Esophagus muscularis mucosa (tissue), 4 donors: ENCODE measurements around the gene PRKAR1B. TPM values are rescaled to one million over a fixed set of nuclear protein-coding genes. Genes with fewer than 3 reads are reported as not detected.

Experiments
- DNase-seq: peaks from one replicate; pipeline ENCODE4 v3.0.0-alpha.2; 2017; ENCODE audit errors: extremely low spot score
- H3K27ac ChIP-seq, 4 donors: fragments of 200-600 bp; sonication (generic); replicated peaks in 1 of 4; 1 replicate in 3 of 4; 2 replicates in 1 of 4; pipeline ENCODE4 v1.5.1; 2016 to 2019; ENCODE audit warnings: mild to moderate bottlenecking in 1 of 4
- H3K27me3 ChIP-seq, 4 donors: fragments of 200-600 bp; sonication (generic); one replicate each; pipeline versions ENCODE4 v1.5.1 to v1.6.0; 2016 to 2019
- H3K36me3 ChIP-seq, 4 donors: fragments of 200-600 bp; sonication (generic); one replicate each; pipeline ENCODE4 v1.5.1; 2016 to 2019
- H3K4me1 ChIP-seq, 4 donors: fragments of 200-600 bp; sonication (generic); one replicate each; pipeline ENCODE4 v1.5.1; 2016 to 2019
- H3K4me3 ChIP-seq, 4 donors: fragments of 200-600 bp; sonication (generic); 1 replicate in 2 of 4; 2 replicates in 2 of 4; pipeline ENCODE4 v1.5.1; 2016 to 2019; ENCODE audit warnings: mild to moderate bottlenecking in 4 of 4, moderate library complexity in 1 of 4
- H3K9me3 ChIP-seq, 4 donors: fragments of 200-600 bp; sonication (generic); 1 replicate in 3 of 4; 2 replicates in 1 of 4; pipeline ENCODE4 v1.5.1; 2016 to 2019
- EP300 ChIP-seq: sonication (generic); formaldehyde crosslinking; IDR thresholded peaks from one replicate; pipeline ENCODE4 v1.6.1; 2017; ENCODE audit warnings: antibody characterized with exemption
- POLR2A ChIP-seq: fragments of 450-650 bp; IDR thresholded peaks from one replicate; pipeline ENCODE4 v1.6.1; 2017; ENCODE audit warnings: antibody characterized with exemption, moderate library complexity, mild to moderate bottlenecking, low read depth
- POLR2AphosphoS5 ChIP-seq, 2 donors: sonication (generic); formaldehyde crosslinking; IDR thresholded peaks; one replicate each; pipeline ENCODE4 v1.6.1; 2017; ENCODE audit warnings: antibody characterized with exemption in 2 of 2
- WGBS: methylation state at CpG from one replicate; pipeline ENCODE4 v1.1.5; 2018; 5-methylcytosine and 5-hydroxymethylcytosine counted together
- intact Hi-C: fragments of 100-400 bp; cut with DNase I; formaldehyde crosslinking; loops from one replicate; pipeline ENCODE4 v1.15.1; 2023
- total RNA-seq, 4 donors: library from RNA; depleted of rRNA; stranded (reverse); fragments of >200 nt; gene quantifications; one replicate each; pipeline versions ENCODE4 v1.1.0 to v1.2.1, GENCODE V29; 2016
- TF ChIP-seq, protein P1 (sequence below), 3 experiments: fragments of 200-600 bp in 2 of 3; fragments of 450-650 bp in 1 of 3; sonication (generic) in 2 of 3; IDR thresholded peaks; one replicate each; pipeline ENCODE4 v1.5.1; 2017 to 2019; ENCODE audit warnings: antibody characterized with exemption in 3 of 3, mild to moderate bottlenecking in 2 of 3, moderate library complexity in 1 of 3

PRKAR1B gene
- total RNA-seq, 4 donors from 2014 or later: 15.4 to 46.9 (median 31.4) TPM

DNA sequence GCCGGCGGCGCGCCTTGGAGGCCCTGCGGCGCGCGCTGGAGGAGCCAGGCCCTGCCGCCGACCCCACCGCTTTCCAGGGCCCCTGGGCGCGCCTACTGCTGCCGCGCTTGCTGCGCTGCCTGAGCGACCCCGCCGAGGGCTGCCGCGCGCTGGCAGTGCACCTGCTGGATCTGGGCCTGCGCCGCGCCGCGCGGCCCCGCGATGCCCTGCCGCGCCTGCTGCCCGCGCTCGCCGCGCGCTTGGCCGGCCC is 302 bp downstream of the PRKAR1B start:
- intact Hi-C loops: no loop called here
- 0% methylated on average over 3 of the region's 39 CpGs for WGBS
- TF ChIP-seq, protein P1, sequence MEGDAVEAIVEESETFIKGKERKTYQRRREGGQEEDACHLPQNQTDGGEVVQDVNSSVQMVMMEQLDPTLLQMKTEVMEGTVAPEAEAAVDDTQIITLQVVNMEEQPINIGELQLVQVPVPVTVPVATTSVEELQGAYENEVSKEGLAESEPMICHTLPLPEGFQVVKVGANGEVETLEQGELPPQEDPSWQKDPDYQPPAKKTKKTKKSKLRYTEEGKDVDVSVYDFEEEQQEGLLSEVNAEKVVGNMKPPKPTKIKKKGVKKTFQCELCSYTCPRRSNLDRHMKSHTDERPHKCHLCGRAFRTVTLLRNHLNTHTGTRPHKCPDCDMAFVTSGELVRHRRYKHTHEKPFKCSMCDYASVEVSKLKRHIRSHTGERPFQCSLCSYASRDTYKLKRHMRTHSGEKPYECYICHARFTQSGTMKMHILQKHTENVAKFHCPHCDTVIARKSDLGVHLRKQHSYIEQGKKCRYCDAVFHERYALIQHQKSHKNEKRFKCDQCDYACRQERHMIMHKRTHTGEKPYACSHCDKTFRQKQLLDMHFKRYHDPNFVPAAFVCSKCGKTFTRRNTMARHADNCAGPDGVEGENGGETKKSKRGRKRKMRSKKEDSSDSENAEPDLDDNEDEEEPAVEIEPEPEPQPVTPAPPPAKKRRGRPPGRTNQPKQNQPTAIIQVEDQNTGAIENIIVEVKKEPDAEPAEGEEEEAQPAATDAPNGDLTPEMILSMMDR (IDR thresholded peaks at IDR 0.05): no peak
- no peak for TF ChIP-seq POLR2A
- TF ChIP-seq POLR2AphosphoS5 (IDR thresholded peaks at IDR 0.05): no peak
- no peak for TF ChIP-seq EP300
- H3K27ac ChIP-seq: peak overlapping the region; percentile 65 to 85 (median 76)
- peak overlapping the region; percentile 87 to 99 (median 96) for H3K4me3 ChIP-seq
- peaks cover 24 to 41% (median 39%) of the 10 kb centered on the region in 4 donors for H3K4me1 ChIP-seq
- no peak for DNase-seq
- H3K9me3 ChIP-seq: no peaks in the 10 kb centered on the region
- no peaks in the 10 kb centered on the region for H3K27me3 ChIP-seq
- H3K36me3 ChIP-seq: peaks cover 3 to 28% (median 14%) of the 10 kb centered on the region in 4 donors

GRCh38 chr7:726084-726853 is 812 bp downstream of the PRKAR1B start, which contains the start of gene DNAAF5:
DNAAF5 (plus strand) TSS chr7:726699; CDS start chr7:726721, 22 bp downstream.
- H3K4me3 ChIP-seq: peak within 1 kb of the TSS; percentile 87 to 99 (median 96)
- intact Hi-C loops: no loop called here
- no peaks in the 10 kb centered on the region for H3K27me3 ChIP-seq
- WGBS: 19% methylated on average over 28 of the region's 56 CpGs
- DNase-seq: peak; percentile 97
- no peaks in the 10 kb centered on the region for H3K9me3 ChIP-seq
- H3K4me1 ChIP-seq: peaks cover 23 to 40% (median 34%) of the 10 kb centered on the region in 4 donors
- no peak for TF ChIP-seq POLR2A
- TF ChIP-seq, protein P1 (IDR thresholded peaks at IDR 0.05): peak in 1 of 3 experiments; percentile 19
- no peak for TF ChIP-seq EP300
- peak; percentile 79 to 86 for TF ChIP-seq POLR2AphosphoS5 (IDR thresholded peaks at IDR 0.05)
- H3K36me3 ChIP-seq: peaks cover 0 to 23% (median 10%) of the 10 kb centered on the region in 4 donors
- H3K27ac ChIP-seq: peak within 1 kb of the TSS; percentile 65 to 85 (median 76)

GRCh38 chr7:725223-726005 is 1.7 kb downstream of the PRKAR1B start:
- Histone ChIP-seq H3K9me3 (no peaks in the 10 kb centered on the region), H3K27ac (no peak overlapping the region), H3K36me3 (peaks cover 0 to 15% (median 6%) of the 10 kb centered on the region in 4 donors), H3K27me3 (no peaks in the 10 kb centered on the region), H3K4me1 (peaks cover 23 to 34% (median 27%) of the 10 kb centered on the region in 4 donors), H3K4me3 (peak overlapping the region in 3 of 4 donors; percentile 87 to 99 (median 94))
- WGBS: 90% methylated on average over 8 of the region's 8 CpGs
- intact Hi-C loops: no loop called here
- DNase-seq: no peak
- TF ChIP-seq, protein P1 (IDR thresholded peaks at IDR 0.05): no peak
- no peak for TF ChIP-seq POLR2A
- no peak for TF ChIP-seq EP300
- no peak for TF ChIP-seq POLR2AphosphoS5 (IDR thresholded peaks at IDR 0.05)

GRCh38 chr7:724298-724697 is 2.8 kb downstream of the PRKAR1B start:
- no peak overlapping the region for H3K4me3 ChIP-seq
- WGBS: 94% methylated on average over 7 of the region's 7 CpGs
- no peak for TF ChIP-seq POLR2A
- TF ChIP-seq, protein P1 (IDR thresholded peaks at IDR 0.05): no peak
- no peak for TF ChIP-seq POLR2AphosphoS5 (IDR thresholded peaks at IDR 0.05)
- no peak for TF ChIP-seq EP300
- peaks cover 0 to 4% (median 0%) of the 10 kb centered on the region in 4 donors for H3K36me3 ChIP-seq
- H3K4me1 ChIP-seq: peaks cover 20 to 32% (median 26%) of the 10 kb centered on the region in 4 donors
- H3K27me3 ChIP-seq: no peaks in the 10 kb centered on the region
- H3K27ac ChIP-seq: no peak overlapping the region
- DNase-seq: no peak
- intact Hi-C loops: no loop called here
- H3K9me3 ChIP-seq: no peaks in the 10 kb centered on the region
